ENCODE data around the gene MAP3K2. TPM values are rescaled to one million over a fixed set of nuclear protein-coding genes. Genes with fewer than 3 reads are reported as not detected.

MAP3K2 gene
- total and polyA plus RNA-seq, 2 of the 8 experiments (the other 6 are each of a cell fraction or from before 2014, with no cell fraction given): 2.0 to 23.2 TPM

DNA sequence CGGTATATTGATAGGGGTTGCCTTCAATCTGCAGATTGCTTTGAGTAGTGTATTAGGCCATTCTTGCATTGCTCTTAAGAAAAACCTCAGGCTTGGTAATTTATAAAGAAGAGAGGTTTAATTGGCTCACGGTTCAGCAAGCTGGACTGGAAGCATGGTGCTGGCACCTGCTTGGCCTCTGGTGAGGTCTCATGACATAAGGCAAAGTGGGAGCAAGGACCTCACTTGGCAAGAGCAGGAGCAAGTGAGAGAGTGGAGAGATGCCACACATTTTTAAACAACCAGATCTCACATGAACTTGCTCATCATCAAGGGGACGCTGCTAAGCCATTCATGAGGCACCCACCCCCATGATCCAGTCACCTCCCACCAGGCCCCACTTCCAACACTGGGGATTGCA, 4.9 kb downstream of the MAP3K2 start:
- no peak for TF ChIP-seq JUND (IDR thresholded peaks at IDR 0.05; ENCODE audit: low read length)
- TF ChIP-seq, protein P1, sequence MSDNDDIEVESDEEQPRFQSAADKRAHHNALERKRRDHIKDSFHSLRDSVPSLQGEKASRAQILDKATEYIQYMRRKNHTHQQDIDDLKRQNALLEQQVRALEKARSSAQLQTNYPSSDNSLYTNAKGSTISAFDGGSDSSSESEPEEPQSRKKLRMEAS (IDR thresholded peaks at IDR 0.05): no peak
- no peak for TF ChIP-seq EP300 (IDR thresholded peaks at IDR 0.05; ENCODE audit: borderline replicate concordance in 1 of 2, low read depth in 2 of 2, low read length in 2 of 2)
- TF ChIP-seq HDAC6 (IDR thresholded peaks at IDR 0.05; ENCODE audit: low read depth, low read length): no peak
- no peak for TF ChIP-seq EZH2 (IDR thresholded peaks at IDR 0.05; ENCODE audit: low read depth, low read length, severe bottlenecking)
- TF ChIP-seq, protein P2, sequence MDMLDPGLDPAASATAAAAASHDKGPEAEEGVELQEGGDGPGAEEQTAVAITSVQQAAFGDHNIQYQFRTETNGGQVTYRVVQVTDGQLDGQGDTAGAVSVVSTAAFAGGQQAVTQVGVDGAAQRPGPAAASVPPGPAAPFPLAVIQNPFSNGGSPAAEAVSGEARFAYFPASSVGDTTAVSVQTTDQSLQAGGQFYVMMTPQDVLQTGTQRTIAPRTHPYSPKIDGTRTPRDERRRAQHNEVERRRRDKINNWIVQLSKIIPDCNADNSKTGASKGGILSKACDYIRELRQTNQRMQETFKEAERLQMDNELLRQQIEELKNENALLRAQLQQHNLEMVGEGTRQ (IDR thresholded peaks at IDR 0.05; ENCODE audit: low read length): no peak
- WGBS, 2 experiments (ENCODE audit: extremely low coverage in 1 of 2, insufficient coverage in 1 of 2, insufficient read length in 1 of 2, insufficient replicate concordance in 2 of 2, low coverage in 1 of 2, low lambda C conversion rate in 2 of 2, missing lambda C conversion rate in 1 of 2): 90% methylated on average over 3 of the region's 3 CpGs; no CpG with 5 or more reads in 1 of the 2 experiments
- no peak overlapping the region for H2AK5ac ChIP-seq (ENCODE audit: low read depth, low read length)
- no peak overlapping the region for H3K4ac ChIP-seq (replicated peaks; ENCODE audit: insufficient read length, low read depth, low read length)
- H2BK20ac ChIP-seq (ENCODE audit: low read length): no peak overlapping the region
- peaks cover 0 to 86% of the 10 kb centered on the region in 2 experiments; a peak in 3 of 4 replicates for H3K79me2 ChIP-seq (ENCODE audit: control insufficient read depth in 1 of 2, insufficient read depth in 2 of 2, low read length in 2 of 2)
- no peak overlapping the region for H4K91ac ChIP-seq (replicated peaks; ENCODE audit: insufficient read length, low read length)
- H3K9me3 ChIP-seq (ENCODE audit: insufficient read depth in 2 of 2, low read depth in 1 of 2, low read length in 1 of 2): no peaks in the 10 kb centered on the region
- no peak overlapping the region for H3K18ac ChIP-seq (ENCODE audit: extremely low read depth, low read length)
- no peak overlapping the region for H3K56ac ChIP-seq (replicated peaks; ENCODE audit: insufficient read length, low read depth, low read length)
- H2BK15ac ChIP-seq (ENCODE audit: low read length): no peak overlapping the region
- H4K5ac ChIP-seq (ENCODE audit: insufficient read length, low read depth, low read length): no peak overlapping the region
- H2BK120ac ChIP-seq (replicated peaks; ENCODE audit: low read depth, low read length): no peak overlapping the region
- FAIRE-seq: no peak
- peaks cover 3% of the 10 kb centered on the region for H3K23me2 ChIP-seq (ENCODE audit: low read depth, low read length)
- H4K8ac ChIP-seq (ENCODE audit: extremely low read depth, insufficient read depth, low read length): no peak overlapping the region
- H3K23ac ChIP-seq (ENCODE audit: insufficient read length): no peak overlapping the region
- no peak for DNase-seq (ENCODE audit: low read depth in 1 of 2, low spot score in 2 of 2)
- CTCF ChIA-PET (ENCODE audit: partially characterized antibody): interaction anchor here (0.6 kb wide), 1 partner anchor 525 kb away, joined by 3 read pairs; no protein-coding TSS in a partner anchor
- H3K4me2 ChIP-seq (ENCODE audit: insufficient read depth in 1 of 2, low read depth in 2 of 2, low read length in 2 of 2): no peak overlapping the region
- no peak overlapping the region for H3K4me3 ChIP-seq (ENCODE audit: extremely low read depth in 1 of 4, insufficient read depth in 2 of 4, low read depth in 3 of 4, low read length in 4 of 4)
- H3K14ac ChIP-seq (ENCODE audit: insufficient read length): no peak overlapping the region
- no peaks in the 10 kb centered on the region for H3K4me1 ChIP-seq (replicated peaks in 1 of 4; ENCODE audit: control insufficient read depth in 3 of 4, insufficient read depth in 4 of 4, low read length in 3 of 4)
- no peak overlapping the region for H3K9ac ChIP-seq (replicated peaks in 1 of 4; ENCODE audit: extremely low read depth in 1 of 4, low read depth in 3 of 4, low read length in 3 of 4)
- no peak overlapping the region for H3K27ac ChIP-seq (ENCODE audit: low read depth, low read length)
- H4K20me1 ChIP-seq (replicated peaks in 1 of 2; ENCODE audit: control insufficient read depth in 1 of 2, insufficient read depth in 2 of 2, low read length in 2 of 2): peaks cover 0 to 9% of the 10 kb centered on the region in 2 experiments
- H2BK12ac ChIP-seq (ENCODE audit: low read depth, low read length): no peak overlapping the region
- H3K27me3 ChIP-seq (replicated peaks in 1 of 4; ENCODE audit: control insufficient read depth in 3 of 4, extremely low read depth in 1 of 4, insufficient read depth in 3 of 4, low read length in 3 of 4): no peaks in the 10 kb centered on the region
- H3K36me3 ChIP-seq (ENCODE audit: control insufficient read depth in 2 of 4, insufficient read depth in 4 of 4, low read length in 3 of 4): no peaks in the 10 kb centered on the region
- POLR2A ChIA-PET (ENCODE audit: partially characterized antibody): no interaction called here
- no peak overlapping the region for H2AFZ ChIP-seq (ENCODE audit: low read length)
- no peak overlapping the region for H2BK5ac ChIP-seq (ENCODE audit: low read depth, low read length)
- peaks cover 5% of the 10 kb centered on the region; the same call in 1 of the 2 replicates for H3K79me1 ChIP-seq (ENCODE audit: low read depth, low read length)
